ENCODE results near the gene ADAMTSL2.

DNA sequence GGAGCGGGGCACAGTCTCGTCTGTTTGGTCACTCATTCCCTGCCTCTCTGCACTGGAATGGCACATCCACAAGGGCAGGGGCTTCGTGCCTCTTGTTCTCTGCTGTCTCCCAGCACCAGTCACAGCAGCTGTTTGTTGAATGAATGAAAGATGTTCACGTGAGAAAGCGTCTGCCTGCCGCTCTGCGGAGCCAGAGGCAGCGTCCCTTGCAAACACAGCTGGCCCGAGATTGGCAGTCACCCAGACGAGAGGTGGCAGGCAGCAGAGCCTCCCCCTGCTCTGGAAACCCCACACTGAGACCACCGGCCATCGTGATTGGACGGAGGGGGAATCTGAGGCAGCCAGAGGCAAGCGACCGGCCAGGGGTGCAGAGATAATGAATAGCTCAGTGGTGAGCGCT lies 80.7 kb downstream of the ADAMTSL2 start:
- TF ChIP-seq POLR2AphosphoS5 (IDR thresholded peaks at IDR 0.05; ENCODE audit: low read depth, low read length) (no peak), ATAD3A (CRISPR knock-in tag; IDR thresholded peaks at IDR 0.05) (no peak), CREB1 (IDR thresholded peaks at IDR 0.05) (no peak), CREB1 (CRISPR knock-in tag; IDR thresholded peaks at IDR 0.05) (no peak), NR2F2 (IDR thresholded peaks at IDR 0.05; ENCODE audit: borderline replicate concordance, low read depth) (no peak), CENPX (CRISPR knock-in tag; IDR thresholded peaks at IDR 0.05) (no peak), ZNF33A (CRISPR knock-in tag; IDR thresholded peaks at IDR 0.05; ENCODE audit: borderline replicate concordance) (no peak), PHB2 (IDR thresholded peaks at IDR 0.05; ENCODE audit: partially characterized antibody) (no peak), SOX5 (CRISPR knock-in tag; IDR thresholded peaks at IDR 0.05; ENCODE audit: borderline replicate concordance) (no peak), SMAD1 (CRISPR knock-in tag; IDR thresholded peaks at IDR 0.05; ENCODE audit: borderline replicate concordance, low read depth) (no peak), XRCC5 (optimal IDR thresholded peaks at IDR 0.05; ENCODE audit: low read length) (no peak)
- TF ChIP-seq, protein P1, sequence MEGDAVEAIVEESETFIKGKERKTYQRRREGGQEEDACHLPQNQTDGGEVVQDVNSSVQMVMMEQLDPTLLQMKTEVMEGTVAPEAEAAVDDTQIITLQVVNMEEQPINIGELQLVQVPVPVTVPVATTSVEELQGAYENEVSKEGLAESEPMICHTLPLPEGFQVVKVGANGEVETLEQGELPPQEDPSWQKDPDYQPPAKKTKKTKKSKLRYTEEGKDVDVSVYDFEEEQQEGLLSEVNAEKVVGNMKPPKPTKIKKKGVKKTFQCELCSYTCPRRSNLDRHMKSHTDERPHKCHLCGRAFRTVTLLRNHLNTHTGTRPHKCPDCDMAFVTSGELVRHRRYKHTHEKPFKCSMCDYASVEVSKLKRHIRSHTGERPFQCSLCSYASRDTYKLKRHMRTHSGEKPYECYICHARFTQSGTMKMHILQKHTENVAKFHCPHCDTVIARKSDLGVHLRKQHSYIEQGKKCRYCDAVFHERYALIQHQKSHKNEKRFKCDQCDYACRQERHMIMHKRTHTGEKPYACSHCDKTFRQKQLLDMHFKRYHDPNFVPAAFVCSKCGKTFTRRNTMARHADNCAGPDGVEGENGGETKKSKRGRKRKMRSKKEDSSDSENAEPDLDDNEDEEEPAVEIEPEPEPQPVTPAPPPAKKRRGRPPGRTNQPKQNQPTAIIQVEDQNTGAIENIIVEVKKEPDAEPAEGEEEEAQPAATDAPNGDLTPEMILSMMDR (CRISPR knock-in tag; IDR thresholded peaks at IDR 0.05): no peak
- TF ChIP-seq, protein P2, sequence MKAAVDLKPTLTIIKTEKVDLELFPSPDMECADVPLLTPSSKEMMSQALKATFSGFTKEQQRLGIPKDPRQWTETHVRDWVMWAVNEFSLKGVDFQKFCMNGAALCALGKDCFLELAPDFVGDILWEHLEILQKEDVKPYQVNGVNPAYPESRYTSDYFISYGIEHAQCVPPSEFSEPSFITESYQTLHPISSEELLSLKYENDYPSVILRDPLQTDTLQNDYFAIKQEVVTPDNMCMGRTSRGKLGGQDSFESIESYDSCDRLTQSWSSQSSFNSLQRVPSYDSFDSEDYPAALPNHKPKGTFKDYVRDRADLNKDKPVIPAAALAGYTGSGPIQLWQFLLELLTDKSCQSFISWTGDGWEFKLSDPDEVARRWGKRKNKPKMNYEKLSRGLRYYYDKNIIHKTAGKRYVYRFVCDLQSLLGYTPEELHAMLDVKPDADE (CRISPR knock-in tag; IDR thresholded peaks at IDR 0.05): no peak
